ENCODE data around the gene GRK5. TPM values are rescaled to one million over a fixed set of nuclear protein-coding genes. Genes with fewer than 3 reads are reported as not detected.

The GRK5 gene
- total RNA-seq, 2 donors from 2014 or later, result 24.8 to 28.1 TPM

- Mint-ChIP-seq H3K4me3 (peak overlapping the region; percentile 89 to 98), H3K27ac (peak overlapping the region; percentile 95), H3K4me1 (ENCODE audit: low read depth) (peaks cover 44% of the 10 kb centered on the region), H3K27me3 (ENCODE audit: low read depth) (no peaks in the 10 kb centered on the region), H3K9me3 (no peaks in the 10 kb centered on the region), H3K36me3 (ENCODE audit: insufficient read depth in 2 of 2) (peaks cover 0 to 3% of the 10 kb centered on the region in 2 donors)
- DNase-seq (peak; percentile 77 to 87), ATAC-seq (replicated peaks in 1 of 2) (peak; percentile 58 to 61)
Observed at GRCh38 chr10:119206603-119207365, 587 bp upstream of the GRK5 start.

GRCh38 chr10:119207713-119208552 is 562 bp downstream of the GRK5 start:
- H3K9me3 Mint-ChIP-seq, result no peaks in the 10 kb centered on the region
- peaks cover 56% of the 10 kb centered on the region for H3K4me1 Mint-ChIP-seq (ENCODE audit: low read depth)
- peak; percentile 56 to 62 for DNase-seq
- H3K27ac Mint-ChIP-seq, result peak overlapping the region; percentile 88
- H3K36me3 Mint-ChIP-seq (ENCODE audit: insufficient read depth in 2 of 2), result peaks cover 2 to 5% of the 10 kb centered on the region in 2 donors
- H3K27me3 Mint-ChIP-seq (ENCODE audit: low read depth), result no peaks in the 10 kb centered on the region
- H3K4me3 Mint-ChIP-seq, result peak overlapping the region; percentile 98
- peak; percentile 16 to 25 for ATAC-seq (replicated peaks in 1 of 2)

GRCh38 chr10:119208553-119208940 is 1.2 kb downstream of the GRK5 start:
- DNase-seq, result no peak
- H3K4me3 Mint-ChIP-seq, result peak overlapping the region; percentile 98
- ATAC-seq (replicated peaks in 1 of 2), result peak in 1 of 2 donors; percentile 2
- H3K9me3 Mint-ChIP-seq, result no peaks in the 10 kb centered on the region
- peaks cover 4 to 5% of the 10 kb centered on the region in 2 donors for H3K36me3 Mint-ChIP-seq (ENCODE audit: insufficient read depth in 2 of 2)
- peaks cover 60% of the 10 kb centered on the region for H3K4me1 Mint-ChIP-seq (ENCODE audit: low read depth)
- peak overlapping the region; percentile 88 for H3K27ac Mint-ChIP-seq
- H3K27me3 Mint-ChIP-seq (ENCODE audit: low read depth), result no peaks in the 10 kb centered on the region

GRCh38 chr10:119209035-119209735 is 1.8 kb downstream of the GRK5 start:
- DNase-seq (peak; percentile 67 to 79), ATAC-seq (replicated peaks in 1 of 2) (peak; percentile 33 to 42)
- peaks cover 66% of the 10 kb centered on the region for H3K4me1 Mint-ChIP-seq (ENCODE audit: low read depth)
- H3K4me3 Mint-ChIP-seq, result peak overlapping the region; percentile 98
- H3K9me3 Mint-ChIP-seq, result no peaks in the 10 kb centered on the region
- peak overlapping the region; percentile 88 for H3K27ac Mint-ChIP-seq
- H3K36me3 Mint-ChIP-seq (ENCODE audit: insufficient read depth in 2 of 2), result peaks cover 4 to 5% of the 10 kb centered on the region in 2 donors
- no peaks in the 10 kb centered on the region for H3K27me3 Mint-ChIP-seq (ENCODE audit: low read depth)

GRCh38 chr10:119209736-119210355 is 2.5 kb downstream of the GRK5 start:
- H3K4me1 Mint-ChIP-seq (ENCODE audit: low read depth), result peaks cover 70% of the 10 kb centered on the region
- H3K36me3 Mint-ChIP-seq (ENCODE audit: insufficient read depth in 2 of 2), result peaks cover 4 to 5% of the 10 kb centered on the region in 2 donors
- no peaks in the 10 kb centered on the region for H3K27me3 Mint-ChIP-seq (ENCODE audit: low read depth)
- DNase-seq (no peak), ATAC-seq (replicated peaks in 1 of 2) (no peak)
- H3K9me3 Mint-ChIP-seq, result no peaks in the 10 kb centered on the region
- H3K27ac Mint-ChIP-seq, result no peak overlapping the region
- H3K4me3 Mint-ChIP-seq, result peak overlapping the region; percentile 98

GRCh38 chr10:119210633-119211032 is 3.3 kb downstream of the GRK5 start:
- Mint-ChIP-seq H3K27ac (peak overlapping the region; percentile 98), H3K4me3 (peak overlapping the region; percentile 86 to 94), H3K9me3 (no peaks in the 10 kb centered on the region), H3K36me3 (ENCODE audit: insufficient read depth in 2 of 2) (peaks cover 4 to 5% of the 10 kb centered on the region in 2 donors), H3K4me1 (ENCODE audit: low read depth) (peaks cover 70% of the 10 kb centered on the region), H3K27me3 (ENCODE audit: low read depth) (no peaks in the 10 kb centered on the region)
- ATAC-seq (replicated peaks in 1 of 2) (no peak), DNase-seq (no peak)

GRCh38 chr10:119211176-119211575 is 3.8 kb downstream of the GRK5 start:
- Mint-ChIP-seq H3K9me3 (no peaks in the 10 kb centered on the region), H3K4me1 (ENCODE audit: low read depth) (peaks cover 66% of the 10 kb centered on the region), H3K36me3 (ENCODE audit: insufficient read depth in 2 of 2) (peaks cover 4 to 5% of the 10 kb centered on the region in 2 donors), H3K27ac (peak overlapping the region; percentile 98), H3K27me3 (ENCODE audit: low read depth) (no peaks in the 10 kb centered on the region), H3K4me3 (peak overlapping the region; percentile 86 to 94)
- no peak for ATAC-seq (replicated peaks in 1 of 2)
- no peak for DNase-seq

- ATAC-seq (replicated peaks in 1 of 2) (no peak), DNase-seq (no peak)
- H3K4me1 Mint-ChIP-seq (ENCODE audit: low read depth), result peaks cover 62% of the 10 kb centered on the region
- peak overlapping the region; percentile 98 for H3K27ac Mint-ChIP-seq
- H3K36me3 Mint-ChIP-seq (ENCODE audit: insufficient read depth in 2 of 2), result peaks cover 4 to 5% of the 10 kb centered on the region in 2 donors
- no peaks in the 10 kb centered on the region for H3K27me3 Mint-ChIP-seq (ENCODE audit: low read depth)
- H3K9me3 Mint-ChIP-seq, result no peaks in the 10 kb centered on the region
- H3K4me3 Mint-ChIP-seq, result peak overlapping the region; percentile 86 to 94
Observed at GRCh38 chr10:119211625-119212441, 4.5 kb downstream of the GRK5 start.

GRCh38 chr10:119215371-119215770 is 8.0 kb downstream of the GRK5 start:
- Mint-ChIP-seq H3K9me3 (no peaks in the 10 kb centered on the region), H3K4me3 (no peak overlapping the region), H3K36me3 (ENCODE audit: insufficient read depth in 2 of 2) (peaks cover 2 to 4% of the 10 kb centered on the region in 2 donors), H3K27me3 (ENCODE audit: low read depth) (no peaks in the 10 kb centered on the region), H3K4me1 (ENCODE audit: low read depth) (peaks cover 45% of the 10 kb centered on the region), H3K27ac (no peak overlapping the region)
- ATAC-seq (replicated peaks in 1 of 2) (no peak), DNase-seq (no peak)

GRCh38 chr10:119216127-119216526 is 8.8 kb downstream of the GRK5 start:
- Mint-ChIP-seq H3K9me3 (no peaks in the 10 kb centered on the region), H3K27me3 (ENCODE audit: low read depth) (no peaks in the 10 kb centered on the region), H3K27ac (no peak overlapping the region), H3K36me3 (ENCODE audit: insufficient read depth in 2 of 2) (peaks cover 2 to 4% of the 10 kb centered on the region in 2 donors), H3K4me3 (no peak overlapping the region), H3K4me1 (ENCODE audit: low read depth) (peaks cover 46% of the 10 kb centered on the region)
- no peak for DNase-seq
- no peak for ATAC-seq (replicated peaks in 1 of 2)

- H3K4me1 Mint-ChIP-seq (ENCODE audit: low read depth), result peaks cover 46% of the 10 kb centered on the region
- H3K36me3 Mint-ChIP-seq (ENCODE audit: insufficient read depth in 2 of 2), result peaks cover 2 to 4% of the 10 kb centered on the region in 2 donors
- no peak for DNase-seq
- no peak for ATAC-seq (replicated peaks in 1 of 2)
- no peak overlapping the region for H3K4me3 Mint-ChIP-seq
- no peak overlapping the region for H3K27ac Mint-ChIP-seq
- no peaks in the 10 kb centered on the region for H3K9me3 Mint-ChIP-seq
- no peaks in the 10 kb centered on the region for H3K27me3 Mint-ChIP-seq (ENCODE audit: low read depth)
Observed at GRCh38 chr10:119217401-119217800, 10.0 kb downstream of the GRK5 start.

- Mint-ChIP-seq H3K27me3 (ENCODE audit: low read depth) (no peaks in the 10 kb centered on the region), H3K36me3 (ENCODE audit: insufficient read depth in 2 of 2) (peaks cover 0 to under 1% of the 10 kb centered on the region in 2 donors), H3K4me1 (ENCODE audit: low read depth) (peaks cover 44% of the 10 kb centered on the region), H3K9me3 (no peaks in the 10 kb centered on the region), H3K27ac (no peak overlapping the region), H3K4me3 (no peak overlapping the region)
- DNase-seq (no peak), ATAC-seq (replicated peaks in 1 of 2) (no peak)
Observed at GRCh38 chr10:119217991-119218490, 10.7 kb downstream of the GRK5 start.

Measured in activated T-cell treated with anti-CD3 and anti-CD28 coated beads, Interleukin-2, amount 50 U/mL, for 72 hours (primary cell).